Activated CD8-positive, alpha-beta T cell treated with anti-CD3 and anti-CD28 coated beads, Interleukin-2, amount 10 ng/mL, durations not matched to agents 7 days and 5 days (primary cell): ENCODE measurements around the gene UCKL1. TPM values are rescaled to one million over a fixed set of nuclear protein-coding genes. Genes with fewer than 3 reads are reported as not detected.
"Not testable (repeated sequence)": the region's sequence is repeated elsewhere in the genome, so short reads cannot be mapped to it uniquely, and the experiment has no call there.

Experiments
- ATAC-seq: fragments of 150-1000 bp; cut with Tn5 transposase; one replicate; pipeline ENCODE4 v1.10.0; 2021; ENCODE audit warnings: moderate library complexity
- CTCF ChIA-PET: fragments of 350-600 bp; sonication (Branson Sonifier 250); formaldehyde crosslinking; loops from one replicate; lab custom pipeline; 2021; ENCODE audit warnings: antibody characterized with exemption; lab: Charles Lee
- POLR2A ChIA-PET: fragments of 350-600 bp; sonication (Branson Sonifier 250); formaldehyde crosslinking; loops from one replicate; lab custom pipeline; 2021; ENCODE audit warnings: antibody characterized with exemption; lab: Charles Lee
- DNase-seq: peaks from one replicate; pipeline ENCODE4 v3.0.0-alpha.2; 2020
- H3K27ac Mint-ChIP-seq: one replicate; pipeline ENCODE4 v1.8.0; 2021; ENCODE audit warnings: mild to moderate bottlenecking, mixed read lengths
- H3K27me3 Mint-ChIP-seq: one replicate; pipeline ENCODE4 v1.8.0; 2021; ENCODE audit warnings: low read depth, mixed read lengths
- H3K36me3 Mint-ChIP-seq: one replicate; pipeline ENCODE4 v1.8.0; 2021; ENCODE audit warnings: low read depth, mixed read lengths
- H3K4me1 Mint-ChIP-seq: one replicate; pipeline ENCODE4 v1.8.0; 2021; ENCODE audit warnings: low read depth, mixed read lengths
- H3K4me3 Mint-ChIP-seq: one replicate; pipeline ENCODE4 v1.8.0; 2021; ENCODE audit warnings: mild to moderate bottlenecking, mixed read lengths
- H3K9me3 Mint-ChIP-seq: one replicate; pipeline ENCODE4 v1.8.0; 2022; ENCODE audit warnings: mixed read lengths; ENCODE audit not compliant: insufficient read depth
- total RNA-seq, 2 experiments: library from RNA; stranded (reverse); gene quantifications; one replicate each; pipeline ENCODE4 v1.2.3, GENCODE V29; 2021

Gene UCKL1
- total RNA-seq, 2 experiments from 2014 or later, result 41.1 to 45.4 TPM

GRCh38 chr20:63924241-63924640 is 32.0 kb downstream of the UCKL1 start:
- Mint-ChIP-seq H3K27me3 (no peaks in the 10 kb centered on the region), H3K4me1 (peaks cover 6% of the 10 kb centered on the region), H3K36me3 (peaks cover 34% of the 10 kb centered on the region), H3K9me3 (no peaks in the 10 kb centered on the region), H3K27ac (no peak overlapping the region), H3K4me3 (no peak overlapping the region)
- ChIA-PET CTCF (no interaction called here), POLR2A (no interaction called here)
- DNase-seq (no peak), ATAC-seq (no peak)

- Mint-ChIP-seq H3K27ac (no peak overlapping the region), H3K4me3 (no peak overlapping the region), H3K36me3 (peaks cover 31% of the 10 kb centered on the region), H3K9me3 (no peaks in the 10 kb centered on the region), H3K4me1 (peaks cover 6% of the 10 kb centered on the region), H3K27me3 (no peaks in the 10 kb centered on the region)
- DNase-seq (no peak), ATAC-seq (no peak)
- CTCF ChIA-PET, result no interaction called here
- POLR2A ChIA-PET, result interaction anchor here (0.6 to 0.7 kb wide), 2 partner anchors 44 to 59 kb away, joined by 4 to 5 read pairs; partner anchors contain the start of gene TPD52L2
Observed at GRCh38 chr20:63923651-63924050, 32.6 kb downstream of the UCKL1 start.

- Mint-ChIP-seq H3K4me3 (no peak overlapping the region), H3K27me3 (no peaks in the 10 kb centered on the region), H3K9me3 (no peaks in the 10 kb centered on the region), H3K4me1 (peaks cover 8% of the 10 kb centered on the region), H3K27ac (no peak overlapping the region), H3K36me3 (peaks cover 29% of the 10 kb centered on the region)
- ChIA-PET CTCF (no interaction called here), POLR2A (no interaction called here)
- ATAC-seq (no peak), DNase-seq (no peak)
Observed at GRCh38 chr20:63920226-63920625, 36.0 kb downstream of the UCKL1 start.

GRCh38 chr20:63919130-63919529 is 37.1 kb downstream of the UCKL1 start:
- no peaks in the 10 kb centered on the region for H3K27me3 Mint-ChIP-seq
- H3K9me3 Mint-ChIP-seq, result no peaks in the 10 kb centered on the region
- ATAC-seq (no peak), DNase-seq (no peak)
- H3K36me3 Mint-ChIP-seq, result peaks cover 31% of the 10 kb centered on the region
- no peak overlapping the region for H3K27ac Mint-ChIP-seq
- CTCF ChIA-PET, result no interaction called here
- peaks cover 3% of the 10 kb centered on the region for H3K4me1 Mint-ChIP-seq
- H3K4me3 Mint-ChIP-seq, result no peak overlapping the region
- POLR2A ChIA-PET, result no interaction called here

GRCh38 chr20:63917811-63918210 is 38.4 kb downstream of the UCKL1 start:
- no peak overlapping the region for H3K4me3 Mint-ChIP-seq
- DNase-seq (no peak), ATAC-seq (no peak)
- CTCF ChIA-PET, result no interaction called here
- H3K36me3 Mint-ChIP-seq, result peaks cover 35% of the 10 kb centered on the region
- no peaks in the 10 kb centered on the region for H3K9me3 Mint-ChIP-seq
- H3K4me1 Mint-ChIP-seq, result peaks cover 7% of the 10 kb centered on the region
- H3K27ac Mint-ChIP-seq, result peak overlapping the region; percentile 15
- POLR2A ChIA-PET, result no interaction called here
- no peaks in the 10 kb centered on the region for H3K27me3 Mint-ChIP-seq

GRCh38 chr20:63916371-63916939 is 39.8 kb downstream of the UCKL1 start:
- H3K9me3 Mint-ChIP-seq, H3K4me3 Mint-ChIP-seq, CTCF ChIA-PET, H3K27ac Mint-ChIP-seq, H3K27me3 Mint-ChIP-seq, H3K4me1 Mint-ChIP-seq, DNase-seq, POLR2A ChIA-PET, ATAC-seq: not testable (repeated sequence)
- H3K36me3 Mint-ChIP-seq, result peaks cover 32% of the 10 kb centered on the region

- Mint-ChIP-seq H3K27ac (no peak overlapping the region), H3K4me3 (no peak overlapping the region), H3K9me3 (no peaks in the 10 kb centered on the region), H3K27me3 (no peaks in the 10 kb centered on the region), H3K36me3 (peaks cover 37% of the 10 kb centered on the region), H3K4me1 (peaks cover 15% of the 10 kb centered on the region)
- ATAC-seq (no peak), DNase-seq (no peak)
- CTCF ChIA-PET, result no interaction called here
- POLR2A ChIA-PET, result interaction anchor here (0.6 to 0.7 kb wide), 2 partner anchors 13 to 98 kb away, joined by 4 to 5 read pairs; no protein-coding TSS in a partner anchor
Observed at GRCh38 chr20:63915471-63915870, 40.7 kb downstream of the UCKL1 start.

GRCh38 chr20:63913768-63914167 is 42.4 kb downstream of the UCKL1 start:
- ChIA-PET CTCF (interaction anchor here (0.6 kb wide), 1 partner anchor 18 kb away, joined by 3 read pairs; no protein-coding TSS in a partner anchor), POLR2A (no interaction called here)
- H3K27me3 Mint-ChIP-seq, result no peaks in the 10 kb centered on the region
- no peak overlapping the region for H3K4me3 Mint-ChIP-seq
- no peak for ATAC-seq
- H3K27ac Mint-ChIP-seq, result no peak overlapping the region
- peaks cover 39% of the 10 kb centered on the region for H3K36me3 Mint-ChIP-seq
- peaks cover 24% of the 10 kb centered on the region for H3K4me1 Mint-ChIP-seq
- no peaks in the 10 kb centered on the region for H3K9me3 Mint-ChIP-seq
- DNase-seq, result no peak

GRCh38 chr20:63911176-63911575 is 45.0 kb downstream of the UCKL1 start:
- H3K27me3 Mint-ChIP-seq, result no peaks in the 10 kb centered on the region
- ATAC-seq (no peak), DNase-seq (no peak)
- H3K4me1 Mint-ChIP-seq, result peaks cover 27% of the 10 kb centered on the region
- ChIA-PET POLR2A (no interaction called here), CTCF (interaction anchor here (0.6 to 2.2 kb wide), 3 partner anchors 28 to 63 kb away, joined by 3 to 12 read pairs (median 4); no protein-coding TSS in a partner anchor)
- no peak overlapping the region for H3K4me3 Mint-ChIP-seq
- peak overlapping the region; percentile 11 for H3K27ac Mint-ChIP-seq
- H3K36me3 Mint-ChIP-seq, result peaks cover 28% of the 10 kb centered on the region
- H3K9me3 Mint-ChIP-seq, result no peaks in the 10 kb centered on the region

- Mint-ChIP-seq H3K9me3 (no peaks in the 10 kb centered on the region), H3K27me3 (no peaks in the 10 kb centered on the region), H3K4me3 (no peak overlapping the region), H3K4me1 (peaks cover 42% of the 10 kb centered on the region), H3K36me3 (peaks cover 21% of the 10 kb centered on the region), H3K27ac (no peak overlapping the region)
- CTCF ChIA-PET, result no interaction called here
- ATAC-seq (no peak), DNase-seq (no peak)
- POLR2A ChIA-PET, result interaction anchor here (0.6 to 0.7 kb wide), 2 partner anchors 113 to 225 kb away, joined by 3 read pairs; no protein-coding TSS in a partner anchor
Observed at GRCh38 chr20:63908008-63908682, 48.1 kb downstream of the UCKL1 start.

- H3K4me1 Mint-ChIP-seq, result peaks cover 46% of the 10 kb centered on the region
- ATAC-seq, result no peak
- ChIA-PET CTCF (no interaction called here), POLR2A (no interaction called here)
- no peaks in the 10 kb centered on the region for H3K9me3 Mint-ChIP-seq
- no peak overlapping the region for H3K4me3 Mint-ChIP-seq
- peaks cover 29% of the 10 kb centered on the region for H3K36me3 Mint-ChIP-seq
- peak overlapping the region; percentile 55 for H3K27ac Mint-ChIP-seq
- no peaks in the 10 kb centered on the region for H3K27me3 Mint-ChIP-seq
- no peak for DNase-seq
Observed at GRCh38 chr20:63903796-63904561, 52.2 kb downstream of the UCKL1 start.

GRCh38 chr20:63900413-63900812 is 55.8 kb downstream of the UCKL1 start:
- H3K27ac Mint-ChIP-seq, result no peak overlapping the region
- DNase-seq, result no peak
- ChIA-PET POLR2A (no interaction called here), CTCF (no interaction called here)
- H3K9me3 Mint-ChIP-seq, result no peaks in the 10 kb centered on the region
- no peak overlapping the region for H3K4me3 Mint-ChIP-seq
- H3K4me1 Mint-ChIP-seq, result peaks cover 65% of the 10 kb centered on the region
- H3K27me3 Mint-ChIP-seq, result no peaks in the 10 kb centered on the region
- peaks cover 53% of the 10 kb centered on the region for H3K36me3 Mint-ChIP-seq
- ATAC-seq, result no peak
